Stomach smooth muscle (tissue), 2 donors: ENCODE measurements around the gene CDC37.

Experiments
- H3K27ac ChIP-seq: one replicate; pipeline ENCODE4 v1.7.0; 2013; ENCODE audit warnings: mild to moderate bottlenecking, low read length, inconsistent platforms
- H3K27me3 ChIP-seq, 2 donors: one replicate each; pipeline ENCODE4 v1.7.0; 2013; ENCODE audit warnings: low read length in 2 of 2; ENCODE audit not compliant: insufficient read depth in 2 of 2, control insufficient read depth in 1 of 2
- H3K36me3 ChIP-seq, 2 donors: one replicate each; pipeline ENCODE4 v1.7.0; 2013; ENCODE audit warnings: low read length in 2 of 2; ENCODE audit not compliant: control insufficient read depth in 2 of 2, insufficient read depth in 2 of 2
- H3K4me1 ChIP-seq: one replicate; pipeline ENCODE4 v1.7.0; 2013; ENCODE audit warnings: low read length; ENCODE audit not compliant: control insufficient read depth, insufficient read depth
- H3K4me3 ChIP-seq, 2 donors: one replicate each; pipeline ENCODE4 v1.7.0; 2013; ENCODE audit warnings: low read length in 2 of 2
- H3K9ac ChIP-seq, 2 donors: one replicate each; pipeline ENCODE4 v1.7.0; 2013; ENCODE audit warnings: low read length in 2 of 2, mild to moderate bottlenecking in 1 of 2
- H3K9me3 ChIP-seq, 2 donors: one replicate each; pipeline ENCODE4 v1.7.0; 2013; ENCODE audit warnings: low read length in 2 of 2; ENCODE audit not compliant: control insufficient read depth in 2 of 2
- donor health status: healthy.
- donor health status: Pancreatic carcinoma.

CDC37 gene

GRCh38 chr19:10431254-10431942 lies 28.1 kb upstream of the CDC37 start:
- Histone ChIP-seq H3K9me3 (no peaks in the 10 kb centered on the region), H3K27ac (no peak overlapping the region), H3K27me3 (peaks cover 11 to 23% of the 10 kb centered on the region in 2 donors), H3K36me3 (no peaks in the 10 kb centered on the region), H3K4me3 (peak overlapping the region; percentile 15 to 77), H3K4me1 (peaks cover 21% of the 10 kb centered on the region), H3K9ac (peak overlapping the region in 1 of 2 donors; percentile 66)

GRCh38 chr19:10430505-10431253 lies 27.3 kb upstream of the CDC37 start:
- H3K36me3 ChIP-seq = no peaks in the 10 kb centered on the region
- no peak overlapping the region for H3K27ac ChIP-seq
- peaks cover 11 to 23% of the 10 kb centered on the region in 2 donors for H3K27me3 ChIP-seq
- peaks cover 21% of the 10 kb centered on the region for H3K4me1 ChIP-seq
- H3K9ac ChIP-seq = peak overlapping the region in 1 of 2 donors; percentile 66
- peak overlapping the region; percentile 15 to 77 for H3K4me3 ChIP-seq
- no peaks in the 10 kb centered on the region for H3K9me3 ChIP-seq

- Histone ChIP-seq H3K9ac (no peak overlapping the region), H3K27me3 (peaks cover 22 to 30% of the 10 kb centered on the region in 2 donors), H3K36me3 (no peaks in the 10 kb centered on the region), H3K27ac (no peak overlapping the region), H3K4me1 (peaks cover 29% of the 10 kb centered on the region), H3K9me3 (no peaks in the 10 kb centered on the region), H3K4me3 (no peak overlapping the region)
These were observed 25.6 kb upstream of the CDC37 start for GRCh38 chr19:10428996-10429381.

- Histone ChIP-seq H3K4me3 (no peak overlapping the region), H3K9ac (no peak overlapping the region), H3K9me3 (no peaks in the 10 kb centered on the region), H3K27me3 (peaks cover 34 to 40% of the 10 kb centered on the region in 2 donors), H3K4me1 (peaks cover 22% of the 10 kb centered on the region), H3K36me3 (no peaks in the 10 kb centered on the region), H3K27ac (no peak overlapping the region)
These were observed 23.8 kb upstream of the CDC37 start for GRCh38 chr19:10427169-10427568.

GRCh38 chr19:10424011-10424637 lies 20.8 kb upstream of the CDC37 start:
- H3K4me1 ChIP-seq = peaks cover 31% of the 10 kb centered on the region
- no peak overlapping the region for H3K9ac ChIP-seq
- no peaks in the 10 kb centered on the region for H3K36me3 ChIP-seq
- H3K27me3 ChIP-seq = peaks cover 47 to 58% of the 10 kb centered on the region in 2 donors
- H3K27ac ChIP-seq = no peak overlapping the region
- H3K4me3 ChIP-seq = peak overlapping the region; percentile 19 to 52
- H3K9me3 ChIP-seq = no peaks in the 10 kb centered on the region

GRCh38 chr19:10422846-10423245 lies 19.5 kb upstream of the CDC37 start:
- no peak overlapping the region for H3K9ac ChIP-seq
- H3K4me1 ChIP-seq = peaks cover 32% of the 10 kb centered on the region
- peaks cover 55 to 70% of the 10 kb centered on the region in 2 donors for H3K27me3 ChIP-seq
- H3K27ac ChIP-seq = no peak overlapping the region
- no peaks in the 10 kb centered on the region for H3K9me3 ChIP-seq
- H3K4me3 ChIP-seq = no peak overlapping the region
- no peaks in the 10 kb centered on the region for H3K36me3 ChIP-seq

- Histone ChIP-seq H3K9me3 (no peaks in the 10 kb centered on the region), H3K4me1 (peaks cover 32% of the 10 kb centered on the region), H3K27me3 (peaks cover 61 to 78% of the 10 kb centered on the region in 2 donors), H3K36me3 (no peaks in the 10 kb centered on the region), H3K9ac (no peak overlapping the region), H3K4me3 (no peak overlapping the region), H3K27ac (no peak overlapping the region)
These were observed 18.7 kb upstream of the CDC37 start for GRCh38 chr19:10422046-10422461.

GRCh38 chr19:10421240-10422045 lies 18.1 kb upstream of the CDC37 start:
- Histone ChIP-seq H3K27ac (no peak overlapping the region), H3K27me3 (peaks cover 66 to 84% of the 10 kb centered on the region in 2 donors), H3K4me3 (no peak overlapping the region), H3K4me1 (peaks cover 35% of the 10 kb centered on the region), H3K9ac (no peak overlapping the region), H3K9me3 (no peaks in the 10 kb centered on the region), H3K36me3 (no peaks in the 10 kb centered on the region)

GRCh38 chr19:10420444-10421239 lies 17.3 kb upstream of the CDC37 start, which contains the start of gene PDE4A:
Gene PDE4A, plus strand, starts transcription at chr19:10420538. Its CDS starts 227 bp downstream, at chr19:10420765.
- no peak within 1 kb of the TSS for H3K9ac ChIP-seq
- H3K27ac ChIP-seq = no peak within 1 kb of the TSS
- no peaks in the 10 kb centered on the region for H3K9me3 ChIP-seq
- peaks cover 70 to 92% of the 10 kb centered on the region in 2 donors for H3K27me3 ChIP-seq
- H3K36me3 ChIP-seq = no peaks in the 10 kb centered on the region
- peak within 1 kb of the TSS; percentile 23 to 59 for H3K4me3 ChIP-seq
- H3K4me1 ChIP-seq = peaks cover 39% of the 10 kb centered on the region
